CMK (cell line): Measurements from ENCODE around the gene TSR3.

Experiments used
- DNase-seq: peaks from one replicate; pipeline ENCODE4 v3.0.0-alpha.2; 2010; ENCODE audit warnings: low read depth

Gene TSR3

GRCh38 chr16:1308036-1308976 is 43.4 kb downstream of the TSR3 start:
- DNase-seq = no peak

- no peak for DNase-seq
These were observed 45.3 kb downstream of the TSR3 start for GRCh38 chr16:1306334-1306733.

GRCh38 chr16:1305823-1306222 is 45.9 kb downstream of the TSR3 start:
- DNase-seq = no peak

- DNase-seq = no peak
These were observed 50.1 kb downstream of the TSR3 start for GRCh38 chr16:1301562-1301961.

GRCh38 chr16:1300664-1301476 is 50.8 kb downstream of the TSR3 start:
- DNase-seq = no peak

- no peak for DNase-seq
These were observed 51.8 kb downstream of the TSR3 start for GRCh38 chr16:1299868-1300203.
